Nephron progenitor cell (in vitro differentiated cells): ENCODE measurements around the gene LUZP4.
"Not testable (repeated sequence)": the region's sequence is repeated elsewhere in the genome, so short reads cannot be mapped to it uniquely, and the experiment has no call there.

Experiments used
- DNase-seq: peaks from one replicate; pipeline ENCODE4 v3.0.0; 2021
- H3K27ac Mint-ChIP-seq: 2 replicates; pipeline ENCODE4 v1.8.0; 2021; ENCODE audit warnings: mild to moderate bottlenecking, moderate library complexity, mixed read lengths
- H3K27me3 Mint-ChIP-seq: 2 replicates; pipeline ENCODE4 v1.8.0; 2021; ENCODE audit warnings: mild to moderate bottlenecking, low read depth, mixed read lengths; ENCODE audit not compliant: poor library complexity
- H3K36me3 Mint-ChIP-seq: 2 replicates; pipeline ENCODE4 v1.8.0; 2021; ENCODE audit warnings: low read depth, mixed read lengths
- H3K4me1 Mint-ChIP-seq: 2 replicates; pipeline ENCODE4 v1.8.0; 2021; ENCODE audit warnings: mixed read lengths
- H3K4me3 Mint-ChIP-seq: 2 replicates; pipeline ENCODE4 v1.8.0; 2021; ENCODE audit warnings: mild to moderate bottlenecking, moderate library complexity, mixed read lengths
- H3K9me3 Mint-ChIP-seq: 2 replicates; pipeline ENCODE4 v1.8.0; 2021; ENCODE audit warnings: mild to moderate bottlenecking, moderate library complexity, mixed read lengths
- CTCF ChIP-seq: fragments of 200-600 bp; sonication (generic); IDR thresholded peaks from 2 replicates; pipeline ENCODE4 v1.5.0; 2021; ENCODE audit warnings: antibody characterized with exemption

Gene LUZP4

GRCh38 chrX:115339441-115340025, 50.0 kb downstream of the LUZP4 start:
- no peak for DNase-seq
- H3K27me3 Mint-ChIP-seq, result no peaks in the 10 kb centered on the region
- H3K27ac Mint-ChIP-seq, result no peak overlapping the region
- H3K9me3 Mint-ChIP-seq, result no peaks in the 10 kb centered on the region
- no peaks in the 10 kb centered on the region for H3K36me3 Mint-ChIP-seq
- TF ChIP-seq CTCF, result no peak
- H3K4me1 Mint-ChIP-seq, result peaks cover 18% of the 10 kb centered on the region
- H3K4me3 Mint-ChIP-seq, result no peak overlapping the region

- Mint-ChIP-seq H3K27me3 (no peaks in the 10 kb centered on the region), H3K36me3 (peaks cover 5% of the 10 kb centered on the region), H3K4me3 (no peak overlapping the region), H3K9me3 (peaks cover 9% of the 10 kb centered on the region), H3K27ac (no peak overlapping the region), H3K4me1 (peaks cover 34% of the 10 kb centered on the region)
- DNase-seq, result no peak
- no peak for TF ChIP-seq CTCF
These were observed 51.9 kb downstream of the LUZP4 start for GRCh38 chrX:115341421-115341820.

- H3K27me3 Mint-ChIP-seq, result no peaks in the 10 kb centered on the region
- no peak for TF ChIP-seq CTCF
- peak overlapping the region; percentile 97 for H3K27ac Mint-ChIP-seq
- H3K4me1 Mint-ChIP-seq, result peaks cover 38% of the 10 kb centered on the region
- peaks cover 15% of the 10 kb centered on the region for H3K36me3 Mint-ChIP-seq
- DNase-seq, result peak; percentile 24
- H3K4me3 Mint-ChIP-seq, result no peak overlapping the region
- peaks cover 26% of the 10 kb centered on the region for H3K9me3 Mint-ChIP-seq
These were observed 55.5 kb downstream of the LUZP4 start for GRCh38 chrX:115344885-115345614.

- no peak for TF ChIP-seq CTCF
- Mint-ChIP-seq H3K27ac (peak overlapping the region; percentile 97), H3K9me3 (peaks cover 32% of the 10 kb centered on the region), H3K4me1 (peaks cover 38% of the 10 kb centered on the region), H3K27me3 (no peaks in the 10 kb centered on the region), H3K4me3 (no peak overlapping the region), H3K36me3 (peaks cover 15% of the 10 kb centered on the region)
- DNase-seq, result no peak
These were observed 56.1 kb downstream of the LUZP4 start for GRCh38 chrX:115345615-115346014.

GRCh38 chrX:115346738-115347137, 57.2 kb downstream of the LUZP4 start:
- H3K4me1 Mint-ChIP-seq, result peaks cover 29% of the 10 kb centered on the region
- not testable (repeated sequence) for H3K27ac Mint-ChIP-seq, H3K27me3 Mint-ChIP-seq, H3K4me3 Mint-ChIP-seq, DNase-seq
- peaks cover 32% of the 10 kb centered on the region for H3K9me3 Mint-ChIP-seq
- peaks cover 15% of the 10 kb centered on the region for H3K36me3 Mint-ChIP-seq

- Mint-ChIP-seq H3K27me3 (no peaks in the 10 kb centered on the region), H3K4me1 (peaks cover 21% of the 10 kb centered on the region), H3K9me3 (peaks cover 32% of the 10 kb centered on the region), H3K36me3 (peaks cover 15% of the 10 kb centered on the region), H3K27ac (peak overlapping the region; percentile 21), H3K4me3 (no peak overlapping the region)
- no peak for TF ChIP-seq CTCF
- no peak for DNase-seq
These were observed 59.1 kb downstream of the LUZP4 start for GRCh38 chrX:115348446-115349225.
